GM18508 (cell line): ENCODE data around the gene HDGFL2.

Experiments
- ATAC-seq: cut with Tn5 transposase; IDR thresholded peaks from one replicate; pipeline ENCODE4 v1.9.1; 2021; ENCODE audit warnings: moderate number of reproducible peaks; ENCODE audit not compliant: insufficient read depth, unreplicated experiment

HDGFL2 gene

DNA sequence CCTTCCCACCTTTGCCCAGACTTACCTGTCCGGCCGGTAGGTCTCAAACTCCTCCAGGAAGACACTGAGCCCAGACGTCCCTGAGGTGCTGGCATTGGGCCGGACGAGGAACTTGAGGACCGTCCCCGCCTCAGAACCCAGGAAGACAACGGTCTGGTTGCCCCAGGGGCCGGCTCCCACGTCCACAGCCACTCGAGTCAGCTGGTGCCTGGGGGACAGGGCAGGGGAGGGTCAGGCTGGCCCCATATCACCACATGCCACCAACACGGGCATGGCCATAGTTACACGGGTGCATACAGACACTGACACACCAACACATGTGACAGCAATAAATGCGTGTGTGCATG lies 76.1 kb downstream of the HDGFL2 start:
- no peak for ATAC-seq

DNA sequence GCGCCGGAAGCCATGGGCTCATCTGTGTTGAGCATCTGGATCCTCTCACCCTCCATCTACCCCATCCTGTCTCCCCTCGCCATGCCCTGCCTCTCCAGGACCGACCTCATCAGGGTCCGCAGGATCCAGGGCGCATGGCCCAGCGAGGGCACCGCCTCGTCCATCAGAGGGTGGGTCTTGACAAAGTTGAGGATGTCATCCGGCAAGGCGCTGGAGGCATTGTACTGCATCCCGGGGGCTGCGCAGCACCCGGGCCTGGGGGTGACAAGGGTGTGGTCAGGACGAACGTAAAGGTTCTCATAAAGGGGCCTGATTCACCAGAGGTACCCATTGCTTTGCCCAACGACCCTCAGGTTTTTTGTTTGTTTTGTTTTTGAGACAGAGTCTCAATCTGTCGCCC lies 77.9 kb downstream of the HDGFL2 start:
- ATAC-seq, result no peak

DNA sequence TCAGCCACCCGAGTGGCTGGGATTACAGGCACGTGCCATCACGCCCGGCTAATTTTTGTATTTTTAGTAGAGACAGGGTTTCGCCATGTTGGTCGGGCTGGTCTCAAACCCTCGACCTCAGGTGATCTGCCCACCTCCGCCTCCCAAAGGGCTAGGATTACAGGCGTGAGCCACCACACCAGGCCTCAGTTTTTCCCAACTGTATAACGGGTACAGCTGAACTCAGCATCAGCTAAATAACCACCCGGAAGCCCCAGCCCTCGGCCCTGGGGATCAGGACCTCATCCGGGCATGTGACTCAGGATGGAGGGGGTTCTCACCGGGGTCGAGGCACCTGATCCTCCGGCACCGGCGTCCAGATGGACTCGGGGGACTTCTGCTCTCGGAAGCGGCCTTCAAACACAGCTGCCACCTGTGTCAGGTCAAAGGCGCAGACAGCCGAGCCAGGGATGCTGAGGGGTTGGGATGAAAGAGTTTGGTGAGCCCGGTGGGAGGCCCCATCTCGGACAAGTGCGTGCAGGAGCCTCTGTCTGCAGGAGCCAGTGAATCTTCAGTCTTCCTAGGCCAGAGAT lies 78.5 kb downstream of the HDGFL2 start:
- ATAC-seq, result no peak
